ENCODE results near the gene QRICH1. TPM values are rescaled to one million over a fixed set of nuclear protein-coding genes. Genes with fewer than 3 reads are reported as not detected.

Gene QRICH1
- total and polyA plus RNA-seq, 2 of the 13 experiments (the other 11 are each of a cell fraction or from before 2014, with no cell fraction given) = 52.6 to 102 TPM

- TF ChIP-seq PRDM10 (CRISPR knock-in tag; IDR thresholded peaks at IDR 0.05; ENCODE audit: low read depth) (peak; percentile 58; the same call in 1 of the 2 replicates), TCF7 (IDR thresholded peaks at IDR 0.05; ENCODE audit: low read depth) (no peak), ZBTB49 (CRISPR knock-in tag; IDR thresholded peaks at IDR 0.05; ENCODE audit: borderline replicate concordance) (no peak), PREB (CRISPR knock-in tag; IDR thresholded peaks at IDR 0.05) (0 out of 2 replicates have a peak, but pooled peaks have one; percentile 47), TP53 (CRISPR knock-in tag; conservative IDR thresholded peaks at IDR 0.05) (0 out of 2 replicates have a peak, but pooled peaks have one; percentile 73), ZNF615 (CRISPR knock-in tag; IDR thresholded peaks at IDR 0.05; ENCODE audit: borderline replicate concordance) (peak; percentile 84; the same call in 1 of the 2 replicates), PBX3 (CRISPR knock-in tag; IDR thresholded peaks at IDR 0.05; ENCODE audit: borderline replicate concordance) (peak; percentile 82), ZNF781 (CRISPR knock-in tag; IDR thresholded peaks at IDR 0.05; ENCODE audit: borderline replicate concordance, not compliant biosample characterization) (peak; percentile 97), FOXM1 (CRISPR knock-in tag; IDR thresholded peaks at IDR 0.05) (no peak), MIER3 (CRISPR knock-in tag; IDR thresholded peaks at IDR 0.05; ENCODE audit: borderline replicate concordance) (peak; percentile 84; the same call in 1 of the 2 replicates), SATB2 (CRISPR knock-in tag; IDR thresholded peaks at IDR 0.05) (0 out of 2 replicates have a peak, but pooled peaks have one; percentile 63)
Measured at GRCh38 chr3:49028673-49029562, 65.0 kb downstream of the QRICH1 start, which contains the start of gene IMPDH2 (continued).

Data from HepG2 (cell line).